Stimulated activated CD8-positive, alpha-beta memory T cell treated with anti-CD3 and anti-CD28 coated beads, Interleukin-15, amount 100 ng/mL, for 24 hours (primary cell): ENCODE results near the gene PFN1.

Experiments
- DNase-seq: peaks from one replicate; pipeline ENCODE4 v3.0.0-alpha.2; 2020; ENCODE audit warnings: low read depth

The PFN1 gene

GRCh38 chr17:4967539-4968485 is 19.5 kb upstream of the PFN1 start, which contains the start of gene SPAG7:
SPAG7 (minus strand) TSS chr17:4967817; CDS start chr17:4967804, 13 bp downstream.
- DNase-seq = peak; percentile 79

GRCh38 chr17:4966844-4967538 is 18.7 kb upstream of the PFN1 start:
- DNase-seq = peak; percentile 65

GRCh38 chr17:4965311-4965986 is 17.1 kb upstream of the PFN1 start:
- DNase-seq = no peak

DNA sequence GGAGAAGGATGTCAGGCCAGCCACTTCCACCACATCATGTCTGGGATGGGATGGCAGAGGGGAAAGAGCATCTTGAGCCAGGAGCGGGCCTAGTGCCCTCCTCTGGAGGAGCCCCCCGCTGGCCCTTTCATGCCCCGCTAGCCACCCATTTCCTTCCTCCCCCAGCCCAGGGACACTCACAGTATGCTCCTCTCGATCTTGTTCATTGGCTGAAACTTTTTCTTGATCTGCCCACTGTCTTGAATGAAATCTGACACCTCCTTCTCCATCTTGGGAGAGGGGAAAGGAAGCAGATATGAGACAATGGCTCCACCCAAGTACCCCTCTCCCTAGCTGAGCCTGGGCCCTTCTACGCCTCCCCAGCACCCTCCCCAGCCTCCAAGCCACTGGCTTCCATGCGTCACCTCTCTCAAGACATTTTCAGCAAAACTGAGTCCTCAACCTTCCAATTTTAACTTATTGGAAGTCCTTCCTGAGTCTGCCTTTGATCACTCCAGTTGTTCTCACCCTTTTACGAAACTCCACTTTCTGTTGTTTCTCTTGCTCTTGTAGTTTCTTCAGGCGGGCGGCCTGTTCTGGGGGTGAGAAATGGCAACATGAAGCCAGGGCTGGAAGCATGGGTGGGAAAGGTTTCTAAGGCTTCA is 12.1 kb upstream of the PFN1 start:
- no peak for DNase-seq

DNA sequence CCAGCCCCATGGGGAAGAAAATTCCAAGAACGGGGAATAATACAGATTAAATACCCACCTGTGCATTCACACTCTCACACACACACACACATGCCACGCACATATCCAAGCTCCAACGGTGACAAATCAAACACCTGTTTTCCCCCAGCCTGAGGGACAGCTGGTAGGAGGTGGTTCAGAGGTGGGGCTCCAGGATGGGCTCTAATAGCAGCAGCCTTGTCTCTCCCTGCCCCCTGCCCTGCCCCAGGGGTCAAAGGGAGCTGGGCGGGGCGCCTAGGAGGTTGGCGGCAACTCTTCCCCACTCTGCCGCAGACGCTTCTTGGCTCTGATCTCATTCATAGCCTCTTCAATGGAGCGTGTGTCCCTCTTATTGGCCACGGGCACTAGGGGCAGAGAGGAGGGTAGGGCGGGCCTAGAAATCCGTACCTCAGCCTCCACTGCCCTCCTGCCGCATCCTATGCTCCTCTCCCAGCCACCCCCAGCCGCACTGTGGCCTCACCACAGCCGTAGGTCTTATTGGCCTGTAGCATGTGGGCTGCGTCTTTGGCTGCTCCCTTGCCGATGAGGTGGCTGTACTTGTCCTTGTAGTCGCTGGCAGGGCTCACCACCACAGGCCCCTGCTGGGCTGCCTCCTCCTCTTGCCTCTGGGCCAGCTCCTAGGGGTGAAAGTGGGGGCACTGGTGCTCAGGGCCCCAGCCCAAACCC is 11.1 kb upstream of the PFN1 start:
- DNase-seq = no peak

DNA sequence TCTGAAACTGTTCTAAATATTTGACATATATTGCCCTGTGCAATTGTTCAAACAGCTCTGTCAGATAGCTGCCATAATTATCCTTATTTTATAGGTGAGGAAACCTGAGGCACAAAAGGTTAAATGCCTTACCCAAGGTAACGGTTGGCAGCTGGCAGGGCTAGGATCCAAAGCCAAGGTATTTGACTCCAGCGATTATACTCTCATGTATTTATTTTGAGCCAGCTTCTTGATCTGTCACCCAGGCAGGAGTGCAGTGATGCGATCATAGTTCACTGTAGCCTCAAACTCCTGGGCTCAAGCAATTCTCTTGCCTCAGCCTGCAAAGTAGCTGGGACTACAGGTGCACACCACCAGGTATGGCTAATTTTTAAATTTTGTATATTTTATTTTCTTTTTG is 9.8 kb upstream of the PFN1 start:
- DNase-seq = no peak

- no peak for DNase-seq
Observed at GRCh38 chr17:4956493-4957061, 8.2 kb upstream of the PFN1 start.

DNA sequence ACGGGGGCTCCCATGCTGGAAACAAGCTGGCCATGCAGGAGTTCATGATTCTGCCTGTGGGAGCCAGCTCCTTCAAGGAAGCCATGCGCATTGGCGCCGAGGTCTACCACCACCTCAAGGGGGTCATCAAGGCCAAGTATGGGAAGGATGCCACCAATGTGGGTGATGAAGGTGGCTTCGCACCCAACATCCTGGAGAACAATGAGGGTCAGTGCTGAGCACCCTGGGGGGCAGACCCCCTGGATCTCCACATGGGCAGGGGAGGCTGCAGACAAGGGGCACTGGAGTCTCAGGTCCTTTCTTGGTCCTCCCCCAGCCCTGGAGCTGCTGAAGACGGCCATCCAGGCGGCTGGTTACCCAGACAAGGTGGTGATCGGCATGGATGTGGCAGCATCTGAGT is 6.8 kb upstream of the PFN1 start:
- no peak for DNase-seq

DNA sequence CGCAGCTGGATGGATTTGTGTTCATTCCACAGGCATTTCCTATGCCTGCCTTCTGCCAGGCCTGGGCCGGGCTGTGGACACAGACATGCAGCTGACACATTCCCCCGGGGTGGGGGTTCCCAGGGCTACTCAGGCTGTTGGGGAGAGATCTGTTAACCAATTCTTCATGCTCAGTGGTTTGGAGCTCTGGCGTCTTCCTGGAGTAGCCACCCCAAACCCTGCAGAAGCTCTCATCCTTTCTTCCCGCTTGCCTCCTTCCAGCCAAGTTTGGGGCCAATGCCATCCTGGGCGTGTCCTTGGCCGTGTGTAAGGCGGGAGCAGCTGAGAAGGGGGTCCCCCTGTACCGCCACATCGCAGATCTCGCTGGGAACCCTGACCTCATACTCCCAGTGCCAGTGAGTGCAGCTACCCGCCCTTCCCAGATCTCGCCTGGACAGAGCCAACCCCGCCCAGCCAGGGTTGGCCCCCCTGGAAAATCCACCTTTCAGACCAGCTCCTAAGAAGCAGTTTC is 5.2 kb upstream of the PFN1 start:
- DNase-seq = no peak

DNA sequence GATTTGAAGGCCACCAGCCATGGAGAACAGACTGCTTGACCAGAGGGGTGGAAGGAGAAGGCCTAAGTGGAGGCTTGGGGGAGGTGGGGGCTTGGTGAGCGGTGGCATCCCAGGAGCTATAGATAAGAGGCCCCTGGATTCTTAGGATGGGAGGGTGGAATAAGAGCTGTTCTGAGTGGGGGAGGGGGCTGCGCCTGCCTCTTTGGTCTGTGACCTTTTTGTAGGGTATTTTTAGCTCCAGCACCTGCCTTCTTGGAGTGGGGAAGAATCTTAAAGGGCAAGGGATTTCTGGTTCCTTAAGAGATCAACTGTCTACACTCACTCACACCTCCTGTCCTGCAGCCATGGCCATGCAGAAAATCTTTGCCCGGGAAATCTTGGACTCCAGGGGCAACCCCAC is 3.2 kb upstream of the PFN1 start:
- DNase-seq = no peak

GRCh38 chr17:4950746-4951204 is 2.4 kb upstream of the PFN1 start, which contains the start of gene ENO3:
ENO3 (plus strand) TSS chr17:4951119; CDS start chr17:4951830, 711 bp downstream.
- no peak for DNase-seq

DNA sequence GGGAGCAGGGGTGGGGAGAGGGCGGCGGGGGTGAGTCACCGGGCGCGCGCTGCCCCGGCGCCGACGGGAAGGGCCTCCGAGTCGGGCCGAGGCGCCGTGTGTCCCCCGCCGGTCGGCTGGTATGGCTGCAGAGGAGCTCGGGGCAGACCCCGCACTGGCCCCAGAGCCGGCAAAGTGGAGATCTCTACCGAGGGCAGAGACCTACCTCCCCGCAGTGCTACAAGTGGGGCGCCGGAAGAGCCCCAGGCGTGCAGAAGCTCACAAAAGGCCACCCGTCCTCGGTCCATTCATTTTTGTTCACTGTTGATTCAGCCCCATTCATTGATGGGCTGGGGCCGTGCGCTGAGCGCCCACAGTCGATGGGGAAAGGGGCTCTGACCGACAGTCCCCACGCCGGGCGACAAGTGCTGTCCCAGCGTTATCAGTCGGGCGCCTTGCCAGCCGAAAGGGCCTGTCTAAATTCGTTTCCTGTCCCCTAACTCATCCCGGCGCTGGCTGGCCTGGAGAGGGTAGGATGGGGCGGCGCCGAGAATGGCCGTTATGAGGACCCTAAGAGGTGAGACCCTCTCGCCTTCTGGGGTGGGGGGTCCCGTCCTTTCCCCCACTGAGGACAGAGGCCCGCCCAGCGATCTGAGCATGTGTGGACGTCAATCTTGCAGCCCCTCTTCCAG is 1.9 kb upstream of the PFN1 start:
- no peak for DNase-seq

DNA sequence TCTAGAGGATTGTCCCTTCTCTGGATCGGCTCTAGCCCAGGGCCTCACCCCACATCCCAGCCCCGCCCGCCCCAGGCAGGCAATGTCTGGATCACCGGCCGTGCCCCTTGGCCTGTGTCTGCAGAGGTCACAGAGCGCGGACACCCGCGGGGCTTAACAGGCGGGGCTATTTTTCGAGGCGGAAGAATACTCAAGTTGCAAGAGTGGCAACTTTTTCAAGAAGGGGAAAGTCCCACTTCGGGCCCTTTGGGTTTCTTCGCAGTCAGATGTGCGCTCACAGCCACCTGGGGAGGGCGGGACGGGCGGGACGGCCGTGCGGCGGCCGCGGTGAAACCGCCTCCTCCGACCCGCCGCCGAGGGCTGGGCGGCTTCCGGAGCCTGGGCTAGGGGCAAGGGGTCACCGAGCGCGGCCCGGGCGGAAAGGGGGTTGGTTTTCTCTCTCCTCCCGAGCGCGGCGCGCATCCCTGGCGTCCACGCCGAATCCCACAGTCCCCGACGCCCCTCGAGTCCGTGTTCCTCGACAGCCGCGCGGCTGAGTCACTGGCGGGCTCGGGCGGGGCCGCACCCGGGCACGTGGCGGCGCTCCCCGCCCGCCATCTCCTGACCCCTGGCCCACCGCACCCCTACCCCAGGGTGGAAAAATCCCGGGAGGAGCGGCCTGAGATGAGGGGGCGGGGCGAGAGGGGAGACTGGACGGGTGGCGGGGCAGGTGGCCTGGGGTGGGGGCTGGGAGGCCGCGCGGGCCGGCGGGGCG is 1.2 kb upstream of the PFN1 start:
- DNase-seq = peak; percentile 47

- DNase-seq = peak; percentile 53
Observed at GRCh38 chr17:4948931-4949320, 596 bp upstream of the PFN1 start.

DNA sequence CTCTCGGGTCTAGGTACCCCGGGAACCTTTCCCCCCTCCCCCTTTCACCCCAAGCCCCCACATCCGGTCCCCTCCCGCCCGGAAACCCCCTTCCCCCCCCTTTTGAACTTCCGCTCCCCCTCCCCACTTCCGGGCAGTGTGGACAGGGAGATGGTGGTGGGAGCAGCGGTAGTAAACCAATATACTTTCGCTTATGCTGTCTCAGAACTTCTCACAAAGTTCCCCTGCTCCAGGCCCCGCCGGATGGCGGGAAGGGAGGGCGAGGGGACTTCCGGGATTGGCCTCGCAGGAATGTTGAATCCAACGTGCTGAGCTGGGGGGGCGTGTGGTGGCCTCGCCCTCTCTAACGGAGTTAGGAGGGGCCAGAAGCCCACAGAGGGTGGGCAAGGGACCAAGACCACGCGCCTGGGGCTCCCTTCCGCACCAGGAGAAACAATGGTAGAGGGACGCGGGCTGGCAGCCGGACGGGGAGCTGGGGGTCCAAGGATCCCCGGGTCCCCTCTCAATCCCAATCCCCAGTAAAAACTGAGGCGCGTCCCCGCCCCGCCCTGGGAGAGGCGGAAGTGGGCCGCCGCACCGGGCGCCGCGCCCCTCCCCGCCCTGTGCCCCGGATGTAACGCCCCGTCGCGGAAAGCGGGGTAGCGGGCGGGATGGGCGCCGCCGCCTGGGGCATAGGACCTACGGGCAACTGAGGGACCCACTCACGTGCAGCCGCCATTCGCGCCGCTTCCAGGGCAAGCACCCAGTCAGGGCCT is 742 bp downstream of the PFN1 start:
- DNase-seq = peak; percentile 53

DNA sequence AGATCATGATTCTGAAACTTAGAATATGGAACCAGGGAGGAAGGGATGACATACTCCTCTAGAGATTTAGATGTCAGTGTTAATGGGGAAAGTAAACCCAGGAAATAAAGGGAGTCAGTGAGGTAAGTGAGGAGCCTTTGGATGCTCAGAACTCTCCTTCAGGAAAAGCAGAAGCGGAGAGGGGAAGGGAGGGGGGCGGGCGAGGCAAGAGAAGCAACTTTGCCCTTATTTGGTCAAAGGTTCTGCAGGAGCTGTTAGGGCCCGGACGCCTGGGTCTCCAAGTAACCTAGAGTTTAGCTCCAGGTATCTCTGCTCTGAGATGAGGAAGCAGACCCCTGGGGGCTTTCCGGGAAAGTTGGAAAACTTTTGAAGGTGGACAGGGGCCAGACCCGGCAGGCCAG is 1.3 kb downstream of the PFN1 start:
- no peak for DNase-seq

DNA sequence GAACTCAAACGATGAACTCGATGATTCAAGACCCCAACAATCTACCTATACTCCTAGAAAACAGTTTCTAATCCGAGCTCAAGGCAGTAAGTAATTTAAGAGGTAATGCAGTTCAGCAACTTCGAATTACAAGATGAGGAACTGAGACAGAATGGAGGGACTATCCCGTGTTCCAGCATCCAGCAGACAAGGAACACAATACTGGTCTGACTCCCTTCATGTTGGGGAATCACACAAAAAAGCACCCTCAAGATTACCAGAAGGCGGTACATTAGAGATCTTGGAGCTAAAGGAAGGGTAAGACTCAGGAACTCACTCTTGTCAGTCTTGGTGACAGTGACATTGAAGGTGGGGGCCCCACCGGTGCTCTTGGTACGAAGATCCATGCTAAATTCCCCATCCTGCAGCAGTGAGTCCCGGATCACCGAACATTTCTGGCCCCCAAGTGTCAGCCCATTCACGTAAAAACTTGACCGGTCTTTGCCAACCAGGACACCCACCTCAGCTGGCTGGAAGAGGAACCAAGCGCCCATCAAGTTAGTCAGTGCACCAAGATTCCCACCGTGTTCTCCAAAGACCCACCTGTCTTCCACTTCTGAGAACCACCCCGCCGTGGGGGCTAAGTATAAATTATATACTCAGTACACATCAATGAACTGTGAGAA is 1.9 kb downstream of the PFN1 start:
- no peak for DNase-seq

DNA sequence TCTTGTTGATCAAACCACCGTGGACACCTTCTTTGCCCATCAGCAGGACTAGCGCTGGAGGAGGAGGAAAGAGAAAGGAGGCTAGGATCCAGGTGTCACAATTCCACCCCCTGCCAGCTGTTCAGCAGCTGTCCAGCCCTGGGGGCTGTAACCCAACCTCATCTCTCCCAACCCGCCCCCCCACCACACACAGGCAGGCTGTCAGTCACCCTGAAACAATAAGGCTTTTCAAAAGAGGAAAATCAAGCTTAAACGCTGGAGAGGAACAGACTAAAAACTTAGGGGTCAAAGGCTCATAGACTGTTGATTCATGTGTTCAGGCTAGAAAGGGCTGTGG is 2.4 kb downstream of the PFN1 start:
- DNase-seq = no peak
